ENCODE measurements around the gene GATAD2B.
A peak's percentile ranks its signal among the peaks of the same experiment; 100 is the strongest.

Gene GATAD2B

GRCh38 chr1:153922972-153923925 is at the start of gene GATAD2B:
TSS of gene GATAD2B (minus strand) at chr1:153922972. CDS start at chr1:153828347, 94,625 bp downstream.
- peak; percentile 100 for DNase-seq (ENCODE audit: low spot score)

- DNase-seq (ENCODE audit: low spot score), result no peak
Measured at GRCh38 chr1:153970346-153970745, 47.6 kb upstream of the GATAD2B start.

GRCh38 chr1:153968972-153969371 is 46.2 kb upstream of the GATAD2B start:
- no peak for DNase-seq (ENCODE audit: low spot score)

- no peak for DNase-seq (ENCODE audit: low spot score)
Measured at GRCh38 chr1:153968408-153968807, 45.6 kb upstream of the GATAD2B start.

GRCh38 chr1:153968000-153968363 is 45.2 kb upstream of the GATAD2B start:
- no peak for DNase-seq (ENCODE audit: low spot score)

GRCh38 chr1:153967107-153967999 is 44.6 kb upstream of the GATAD2B start, which contains the start of gene CREB3L4:
TSS of gene CREB3L4 (plus strand) at chr1:153967902. CDS start at chr1:153968526, 624 bp downstream.
- DNase-seq (ENCODE audit: low spot score), result peak; percentile 99

GRCh38 chr1:153963850-153964331 is 41.1 kb upstream of the GATAD2B start:
- no peak for DNase-seq (ENCODE audit: low spot score)

GRCh38 chr1:153963030-153963849 is 40.5 kb upstream of the GATAD2B start, which contains the start of gene SLC39A1:
TSS of gene SLC39A1 (minus strand) at chr1:153963537. CDS start at chr1:153962715, 822 bp downstream.
- peak; percentile 99 for DNase-seq (ENCODE audit: low spot score)

- no peak for DNase-seq (ENCODE audit: low spot score)
Measured at GRCh38 chr1:153962088-153963029, 39.6 kb upstream of the GATAD2B start.

- no peak for DNase-seq (ENCODE audit: low spot score)
Measured at GRCh38 chr1:153961421-153961820, 38.6 kb upstream of the GATAD2B start.

GRCh38 chr1:153960206-153960605 is 37.4 kb upstream of the GATAD2B start:
- no peak for DNase-seq (ENCODE audit: low spot score)

- no peak for DNase-seq (ENCODE audit: low spot score)
Measured at GRCh38 chr1:153959454-153959853, 36.7 kb upstream of the GATAD2B start.

- DNase-seq (ENCODE audit: low spot score), result no peak
Measured at GRCh38 chr1:153958961-153959260, 36.1 kb upstream of the GATAD2B start.

- peak; percentile 99 for DNase-seq (ENCODE audit: low spot score)
Measured at GRCh38 chr1:153958111-153958960, 35.6 kb upstream of the GATAD2B start, which contains the start of gene CRTC2. TSS of gene CRTC2 (minus strand) at chr1:153958612. CDS start at chr1:153958497, 115 bp downstream.

GRCh38 chr1:153957744-153958110 is 35.0 kb upstream of the GATAD2B start:
- no peak for DNase-seq (ENCODE audit: low spot score)

GRCh38 chr1:153956997-153957715 is 34.4 kb upstream of the GATAD2B start:
- no peak for DNase-seq (ENCODE audit: low spot score)

GRCh38 chr1:153954826-153955225 is 32.1 kb upstream of the GATAD2B start:
- DNase-seq (ENCODE audit: low spot score), result no peak

- DNase-seq (ENCODE audit: low spot score), result no peak
Measured at GRCh38 chr1:153953859-153954365, 31.1 kb upstream of the GATAD2B start.
